Measurements from ENCODE around the gene SIL1. TPM values are rescaled to one million over a fixed set of nuclear protein-coding genes. Genes with fewer than 3 reads are reported as not detected.

SIL1 gene
- total RNA-seq, 2 donors from 2014 or later, result 17.2 to 20.2 TPM

DNA sequence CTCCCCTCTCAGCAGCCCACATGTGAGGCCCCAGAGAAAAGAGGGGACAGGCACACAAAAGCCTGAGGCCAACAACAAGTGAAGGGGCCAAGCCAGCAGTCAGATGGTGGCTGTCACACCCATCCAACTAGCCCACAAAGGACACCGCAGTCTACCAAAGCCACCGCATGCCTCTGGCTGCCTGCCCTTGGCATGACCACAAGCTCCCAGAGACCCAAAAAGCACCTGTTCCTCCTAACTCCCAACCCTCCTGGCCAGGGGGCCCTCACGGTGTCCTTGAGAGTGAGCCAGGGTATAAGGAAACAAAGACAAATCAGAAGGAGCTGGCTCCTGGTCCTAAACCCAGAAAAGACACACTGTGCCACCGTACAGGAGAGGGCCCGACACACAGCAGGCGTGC is 245.2 kb downstream of the SIL1 start:
- no peaks in the 10 kb centered on the region for H3K9me3 Mint-ChIP-seq
- peaks cover 31% of the 10 kb centered on the region for H3K4me1 Mint-ChIP-seq
- H3K27me3 Mint-ChIP-seq (ENCODE audit: insufficient read depth), result no peaks in the 10 kb centered on the region
- no peak overlapping the region for H3K4me3 ChIP-seq (ENCODE audit: low read length)
- H3K36me3 Mint-ChIP-seq (ENCODE audit: low read depth), result no peaks in the 10 kb centered on the region
- no peaks in the 10 kb centered on the region for H3K27me3 ChIP-seq (ENCODE audit: control insufficient read depth, insufficient read depth, low read length, poor library complexity, severe bottlenecking)
- H3K27ac Mint-ChIP-seq, result no peak overlapping the region
- H3K4me1 ChIP-seq (ENCODE audit: control insufficient read depth, insufficient read depth, low read length), result peaks cover 24% of the 10 kb centered on the region
- TF ChIP-seq, protein P1, sequence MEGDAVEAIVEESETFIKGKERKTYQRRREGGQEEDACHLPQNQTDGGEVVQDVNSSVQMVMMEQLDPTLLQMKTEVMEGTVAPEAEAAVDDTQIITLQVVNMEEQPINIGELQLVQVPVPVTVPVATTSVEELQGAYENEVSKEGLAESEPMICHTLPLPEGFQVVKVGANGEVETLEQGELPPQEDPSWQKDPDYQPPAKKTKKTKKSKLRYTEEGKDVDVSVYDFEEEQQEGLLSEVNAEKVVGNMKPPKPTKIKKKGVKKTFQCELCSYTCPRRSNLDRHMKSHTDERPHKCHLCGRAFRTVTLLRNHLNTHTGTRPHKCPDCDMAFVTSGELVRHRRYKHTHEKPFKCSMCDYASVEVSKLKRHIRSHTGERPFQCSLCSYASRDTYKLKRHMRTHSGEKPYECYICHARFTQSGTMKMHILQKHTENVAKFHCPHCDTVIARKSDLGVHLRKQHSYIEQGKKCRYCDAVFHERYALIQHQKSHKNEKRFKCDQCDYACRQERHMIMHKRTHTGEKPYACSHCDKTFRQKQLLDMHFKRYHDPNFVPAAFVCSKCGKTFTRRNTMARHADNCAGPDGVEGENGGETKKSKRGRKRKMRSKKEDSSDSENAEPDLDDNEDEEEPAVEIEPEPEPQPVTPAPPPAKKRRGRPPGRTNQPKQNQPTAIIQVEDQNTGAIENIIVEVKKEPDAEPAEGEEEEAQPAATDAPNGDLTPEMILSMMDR (conservative IDR thresholded peaks at IDR 0.05), result no peak
- H3K9ac ChIP-seq (ENCODE audit: extremely low read depth, low read length, poor library complexity, severe bottlenecking), result no peak overlapping the region
- no peaks in the 10 kb centered on the region for H3K9me3 ChIP-seq (ENCODE audit: control insufficient read depth, low read length)
- DNase-seq, result no peak
- H3K4me3 Mint-ChIP-seq, result no peak overlapping the region
- 93 to 98% methylated on average over 5 to 6 of the region's 6 CpGs for WGBS, 2 experiments (ENCODE audit: insufficient coverage in 1 of 2, insufficient read length in 1 of 2)
- peak overlapping the region; percentile 44 for H3K27ac ChIP-seq (ENCODE audit: low read depth, low read length)
- H3K36me3 ChIP-seq (ENCODE audit: control insufficient read depth, insufficient read depth, low read length), result no peaks in the 10 kb centered on the region

DNA sequence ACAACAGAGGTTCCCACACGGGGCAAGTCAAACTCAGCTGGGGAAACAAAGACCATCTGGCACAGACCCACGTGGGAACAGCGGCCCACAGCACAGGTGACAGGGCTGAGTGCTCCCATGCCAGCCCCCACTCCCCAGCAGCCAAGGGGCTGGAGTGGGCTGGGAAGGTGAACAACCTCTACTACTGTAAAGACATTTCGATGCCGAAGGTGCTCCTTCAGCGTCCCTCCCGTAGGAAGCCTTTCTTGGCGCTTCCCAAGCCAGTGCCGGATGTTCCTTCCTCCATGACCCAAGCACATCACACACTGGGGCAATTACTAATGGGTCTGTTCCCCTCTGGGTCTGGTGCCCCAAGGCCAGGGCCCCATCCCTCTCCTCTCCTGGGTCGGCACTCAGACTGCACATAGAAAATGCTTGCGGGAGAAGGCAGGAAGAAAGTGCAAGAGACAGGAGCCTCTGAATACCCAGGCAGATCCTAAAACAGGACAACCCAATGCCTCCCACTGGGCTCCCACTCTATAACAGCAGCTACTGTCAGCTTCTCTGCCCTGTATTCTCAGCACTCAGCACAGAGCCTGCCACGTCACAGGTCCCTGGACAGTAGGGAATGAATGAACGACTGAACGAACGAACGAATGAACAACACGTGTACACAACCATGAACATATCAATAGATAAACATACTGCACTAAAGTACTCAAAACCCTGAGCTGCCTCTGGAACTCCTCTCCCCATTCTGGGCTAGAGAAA is 246.0 kb downstream of the SIL1 start:
- Histone ChIP-seq H3K27ac (ENCODE audit: low read depth, low read length) (no peak overlapping the region), H3K9me3 (ENCODE audit: control insufficient read depth, low read length) (no peaks in the 10 kb centered on the region), H3K36me3 (ENCODE audit: control insufficient read depth, insufficient read depth, low read length) (peaks cover 4% of the 10 kb centered on the region), H3K9ac (ENCODE audit: extremely low read depth, low read length, poor library complexity, severe bottlenecking) (no peak overlapping the region), H3K4me3 (ENCODE audit: low read length) (no peak overlapping the region), H3K4me1 (ENCODE audit: control insufficient read depth, insufficient read depth, low read length) (peaks cover 23% of the 10 kb centered on the region), H3K27me3 (ENCODE audit: control insufficient read depth, insufficient read depth, low read length, poor library complexity, severe bottlenecking) (no peaks in the 10 kb centered on the region)
- TF ChIP-seq, protein P1 (conservative IDR thresholded peaks at IDR 0.05), result no peak
- no peaks in the 10 kb centered on the region for H3K27me3 Mint-ChIP-seq (ENCODE audit: insufficient read depth)
- H3K27ac Mint-ChIP-seq, result no peak overlapping the region
- no peak overlapping the region for H3K4me3 Mint-ChIP-seq
- peaks cover 4% of the 10 kb centered on the region for H3K36me3 Mint-ChIP-seq (ENCODE audit: low read depth)
- H3K9me3 Mint-ChIP-seq, result no peaks in the 10 kb centered on the region
- DNase-seq, result no peak
- WGBS, 2 experiments (ENCODE audit: insufficient coverage in 1 of 2, insufficient read length in 1 of 2), result 92 to 97% methylated on average over 15 to 17 of the region's 17 CpGs
- H3K4me1 Mint-ChIP-seq, result peaks cover 31% of the 10 kb centered on the region

GRCh38 chr5:138951091-138951985 is 246.8 kb downstream of the SIL1 start:
- DNase-seq, result no peak
- H3K36me3 Mint-ChIP-seq (ENCODE audit: low read depth), result peaks cover 4% of the 10 kb centered on the region
- Histone ChIP-seq H3K4me1 (ENCODE audit: control insufficient read depth, insufficient read depth, low read length) (peaks cover 19% of the 10 kb centered on the region), H3K4me3 (ENCODE audit: low read length) (no peak overlapping the region), H3K9me3 (ENCODE audit: control insufficient read depth, low read length) (no peaks in the 10 kb centered on the region), H3K27me3 (ENCODE audit: control insufficient read depth, insufficient read depth, low read length, poor library complexity, severe bottlenecking) (no peaks in the 10 kb centered on the region), H3K36me3 (ENCODE audit: control insufficient read depth, insufficient read depth, low read length) (peaks cover 6% of the 10 kb centered on the region), H3K27ac (ENCODE audit: low read depth, low read length) (no peak overlapping the region), H3K9ac (ENCODE audit: extremely low read depth, low read length, poor library complexity, severe bottlenecking) (no peak overlapping the region)
- H3K27me3 Mint-ChIP-seq (ENCODE audit: insufficient read depth), result no peaks in the 10 kb centered on the region
- no peaks in the 10 kb centered on the region for H3K9me3 Mint-ChIP-seq
- no peak overlapping the region for H3K27ac Mint-ChIP-seq
- H3K4me3 Mint-ChIP-seq, result no peak overlapping the region
- peaks cover 27% of the 10 kb centered on the region for H3K4me1 Mint-ChIP-seq
- TF ChIP-seq, protein P1 (conservative IDR thresholded peaks at IDR 0.05), result no peak
- WGBS, 2 experiments (ENCODE audit: insufficient coverage in 1 of 2, insufficient read length in 1 of 2), result 91 to 96% methylated on average over 16 to 18 of the region's 18 CpGs

Data from endodermal cell (in vitro differentiated cells).